K562 (cell line): ENCODE measurements around the gene DOK3. TPM values are rescaled to one million over a fixed set of nuclear protein-coding genes. Genes with fewer than 3 reads are reported as not detected.

ENCODE experiments used
- ARID1B ChIP-seq: fragments of 450-650 bp; IDR thresholded peaks from 2 replicates; pipeline ENCODE4 v1.6.1; 2016; ENCODE audit warnings: antibody characterized with exemption, mild to moderate bottlenecking, inconsistent platforms
- EP400 ChIP-seq: fragments of 450-650 bp; IDR thresholded peaks from 2 replicates; pipeline ENCODE4 v1.6.1; 2017; ENCODE audit warnings: antibody characterized with exemption, mild to moderate bottlenecking, moderate library complexity
- ETS2 ChIP-seq: IDR thresholded peaks from 2 replicates; pipeline ENCODE4 v1.6.1; 2016; ENCODE audit warnings: borderline replicate concordance, missing genetic modification characterization, mild to moderate bottlenecking, moderate library complexity, missing compliant biosample characterization; ENCODE audit not compliant: poor library complexity, severe bottlenecking
- FOSL1 ChIP-seq: fragments of 200-800 bp; sonication (Bioruptor generic); conservative IDR thresholded peaks from 2 replicates; pipeline ENCODE4 v1.6.1; 2016; ENCODE audit warnings: missing genetic modification characterization, missing compliant biosample characterization
- FOXA1 ChIP-seq: fragments of 450-650 bp; IDR thresholded peaks from 2 replicates; pipeline ENCODE4 v1.6.1; 2016; ENCODE audit warnings: mild to moderate bottlenecking, borderline replicate concordance
- FOXK2 ChIP-seq, 2 experiments: fragments of 450-650 bp; IDR thresholded peaks in 1 of 2; conservative IDR thresholded peaks in 1 of 2; 2 replicates each; pipeline ENCODE4 v1.6.1; 2016; ENCODE audit warnings: low read depth in 2 of 2, mild to moderate bottlenecking in 1 of 2
- GATA2 ChIP-seq: sonication (generic); formaldehyde crosslinking; IDR thresholded peaks from 2 replicates; pipeline ENCODE4 v1.4.0; 2020; ENCODE audit warnings: mild to moderate bottlenecking, missing genetic modification reagents
- HCFC1 ChIP-seq: IDR thresholded peaks from 2 replicates; pipeline ENCODE4 v1.6.1; 2012; ENCODE audit warnings: low read depth, low read length, improper control_type of control experiment
- HDAC1 ChIP-seq, 2 experiments: fragments of 450-650 bp; IDR thresholded peaks; 2 replicates each; pipeline ENCODE4 v1.6.1; 2016 to 2017; ENCODE audit warnings: inconsistent platforms in 1 of 2, mild to moderate bottlenecking in 1 of 2, moderate library complexity in 1 of 2
- KAT7 ChIP-seq: sonication (generic); formaldehyde crosslinking; IDR thresholded peaks from 2 replicates; pipeline ENCODE4 v1.8.0; 2022; ENCODE audit warnings: missing genetic modification reagents, mild to moderate bottlenecking, borderline replicate concordance
- MCM3 ChIP-seq: fragments of 450-650 bp; IDR thresholded peaks from 2 replicates; pipeline ENCODE4 v1.6.1; 2016
- MED1 ChIP-seq: sonication (generic); formaldehyde crosslinking; IDR thresholded peaks from 2 replicates; pipeline ENCODE4 v1.8.1; 2023; ENCODE audit warnings: missing genetic modification reagents, borderline replicate concordance
- MEIS2 ChIP-seq: fragments of 450-650 bp; IDR thresholded peaks from 2 replicates; pipeline ENCODE4 v1.6.1; 2014; ENCODE audit warnings: mild to moderate bottlenecking; ENCODE audit not compliant: partially characterized antibody
- MTA3 ChIP-seq: fragments of 450-650 bp; formaldehyde crosslinking; IDR thresholded peaks from 2 replicates; pipeline ENCODE4 v1.6.1; 2017; ENCODE audit warnings: mild to moderate bottlenecking, borderline replicate concordance
- RCOR1 ChIP-seq, 2 experiments: IDR thresholded peaks; 2 replicates each; pipeline ENCODE4 v1.6.1; 2012; ENCODE audit warnings: low read depth in 2 of 2, low read length in 2 of 2, borderline replicate concordance in 1 of 2, improper control_type of control experiment in 1 of 2
- SAP30 ChIP-seq: fragments of 200-600 bp; sonication (generic); IDR thresholded peaks from 2 replicates; pipeline ENCODE4 v1.6.1; 2012; ENCODE audit warnings: borderline replicate concordance, low read depth, mild to moderate bottlenecking, moderate library complexity, low read length, control low read depth, inconsistent platforms; ENCODE audit not compliant: insufficient read depth, poor library complexity, severe bottlenecking
- SMAD1 ChIP-seq: fragments of 150-350 bp; IDR thresholded peaks from 2 replicates; pipeline ENCODE4 v1.6.1; 2014; ENCODE audit warnings: low read length, low read depth; ENCODE audit not compliant: partially characterized antibody
- TAF9B ChIP-seq: fragments of 450-650 bp; IDR thresholded peaks from 2 replicates; pipeline ENCODE4 v1.6.1; 2018; ENCODE audit warnings: mild to moderate bottlenecking; ENCODE audit not compliant: partially characterized antibody
- ZNF780A ChIP-seq: fragments of 250-450 bp; sonication (Bioruptor Pico); IDR thresholded peaks from 2 replicates; pipeline ENCODE4 v1.5.0; 2021; ENCODE audit warnings: mild to moderate bottlenecking
- polyA plus RNA-seq, 8 experiments: library from polyadenylated mRNA; depleted of rRNA in 4 of 8; stranded (reverse) in 5 of 8; unstranded in 3 of 8; fragments of >200 nt; fragmentation: Nextera tagmentation in 2 of 8; fragmentation: Illumina TruSeq in 1 of 8; extraction: Ambion mirVana in 2 of 8; extraction: Trizol in 1 of 8; gene quantifications; 2 replicates each; pipeline versions ENCODE4 v1.2.1 to v1.2.3, GENCODE V29; 2011 to 2014; ENCODE audit warnings: inconsistent platforms in 1 of 8, missing spikeins in 1 of 8
- total RNA-seq, 7 experiments: library from RNA; depleted of rRNA in 6 of 7; stranded (reverse); fragments of >200 nt in 6 of 7; fragmentation: Illumina TruSeq in 2 of 7; extraction: Trizol in 2 of 7; gene quantifications; 2 replicates each; pipeline versions ENCODE4 v1.2.1 to v1.2.3, GENCODE V29; 2011 to 2021; ENCODE audit warnings: low replicate concordance in 1 of 7
- TF ChIP-seq, protein P1 (sequence below): fragments of 450-650 bp; IDR thresholded peaks from 2 replicates; pipeline ENCODE4 v1.6.1; 2016; ENCODE audit warnings: borderline replicate concordance
- TF ChIP-seq, protein P2 (sequence below): sonication (generic); formaldehyde crosslinking; IDR thresholded peaks from 2 replicates; pipeline ENCODE4 v1.8.0; 2022; ENCODE audit warnings: mild to moderate bottlenecking, low read depth, missing genetic modification reagents
- TF ChIP-seq, protein P3 (sequence below): fragments of 450-650 bp; formaldehyde crosslinking; IDR thresholded peaks from 2 replicates; pipeline ENCODE4 v1.4.0; 2020; ENCODE audit warnings: mild to moderate bottlenecking, moderate library complexity

The DOK3 gene
- total and polyA plus RNA-seq, 9 of the 15 experiments (the other 6 are each of a cell fraction or from before 2014, with no cell fraction given): 1.3 to 23.0 (median 8.0) TPM

DNA sequence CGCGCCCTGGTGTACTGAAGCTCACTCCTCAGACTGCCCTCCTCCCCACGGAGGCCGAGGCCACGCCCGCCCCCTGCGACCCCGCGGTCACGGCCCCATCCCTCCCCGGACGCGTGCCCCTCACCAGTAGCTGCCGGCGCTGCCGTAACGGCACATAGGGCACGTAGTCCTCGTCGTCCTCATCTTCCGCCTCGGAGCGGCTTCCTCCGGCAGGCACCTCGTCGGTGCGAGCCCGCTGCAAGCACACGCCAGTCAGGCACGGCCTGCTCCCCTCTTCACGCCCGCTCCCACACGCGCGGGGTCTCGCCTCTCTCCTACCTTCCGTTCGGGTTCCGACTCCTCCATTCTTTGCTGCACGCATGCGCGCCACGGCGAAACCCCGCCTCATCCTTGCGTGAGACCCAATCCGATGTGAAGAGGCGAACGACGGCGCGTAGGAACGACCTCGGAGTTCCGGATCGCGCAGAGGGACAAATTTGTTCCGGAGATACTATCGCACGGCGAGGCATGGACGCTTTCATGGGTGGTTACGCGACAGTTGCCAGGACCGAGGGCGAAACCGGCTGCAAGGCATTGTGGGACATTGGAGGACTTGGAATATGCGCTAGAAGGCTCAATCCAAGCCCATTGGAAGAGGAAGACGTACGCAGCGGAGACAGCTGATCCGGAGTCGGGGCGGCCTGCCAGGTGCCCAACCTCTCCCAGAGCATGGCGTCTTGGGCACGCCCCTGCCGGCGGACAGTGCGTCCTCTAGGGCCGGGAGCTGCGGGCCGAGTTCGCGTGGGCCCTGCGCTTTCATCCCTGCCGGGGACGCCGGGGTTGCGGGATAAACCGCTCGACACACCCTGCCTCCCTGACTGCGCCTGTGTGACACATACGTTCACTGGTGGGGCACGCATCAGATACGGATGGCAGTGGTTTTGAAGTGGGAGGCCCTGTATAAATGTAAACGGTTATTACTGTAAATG lies 7.3 kb upstream of the DOK3 start, which contains the start of gene DDX41 (continued):
- peak; percentile 29; the same call in 1 of the 2 replicates for TF ChIP-seq FOSL1 (tag)
- TF ChIP-seq HCFC1: peak; percentile 76
- TF ChIP-seq, protein P1, sequence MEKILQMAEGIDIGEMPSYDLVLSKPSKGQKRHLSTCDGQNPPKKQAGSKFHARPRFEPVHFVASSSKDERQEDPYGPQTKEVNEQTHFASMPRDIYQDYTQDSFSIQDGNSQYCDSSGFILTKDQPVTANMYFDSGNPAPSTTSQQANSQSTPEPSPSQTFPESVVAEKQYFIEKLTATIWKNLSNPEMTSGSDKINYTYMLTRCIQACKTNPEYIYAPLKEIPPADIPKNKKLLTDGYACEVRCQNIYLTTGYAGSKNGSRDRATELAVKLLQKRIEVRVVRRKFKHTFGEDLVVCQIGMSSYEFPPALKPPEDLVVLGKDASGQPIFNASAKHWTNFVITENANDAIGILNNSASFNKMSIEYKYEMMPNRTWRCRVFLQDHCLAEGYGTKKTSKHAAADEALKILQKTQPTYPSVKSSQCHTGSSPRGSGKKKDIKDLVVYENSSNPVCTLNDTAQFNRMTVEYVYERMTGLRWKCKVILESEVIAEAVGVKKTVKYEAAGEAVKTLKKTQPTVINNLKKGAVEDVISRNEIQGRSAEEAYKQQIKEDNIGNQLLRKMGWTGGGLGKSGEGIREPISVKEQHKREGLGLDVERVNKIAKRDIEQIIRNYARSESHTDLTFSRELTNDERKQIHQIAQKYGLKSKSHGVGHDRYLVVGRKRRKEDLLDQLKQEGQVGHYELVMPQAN: peak; percentile 96
- no peak for TF ChIP-seq MCM3
- TF ChIP-seq ARID1B: 0 out of 2 replicates have a peak, but pooled peaks have one; percentile 36
- peak; percentile 56 for TF ChIP-seq SMAD1
- TF ChIP-seq SAP30: peak; percentile 73
- peak; percentile 100 for TF ChIP-seq MTA3
- TF ChIP-seq ETS2 (tag): no peak
- TF ChIP-seq KAT7 (CRISPR knock-in tag): peak; percentile 89; the same call in 1 of the 2 replicates
- TF ChIP-seq EP400: peak; percentile 97
- no peak for TF ChIP-seq ZNF780A (CRISPR knock-in tag)
- TF ChIP-seq FOXA1: no peak
- TF ChIP-seq RCOR1 (IDR thresholded peaks at IDR 0.05; ENCODE audit: borderline replicate concordance in 1 of 2, low read depth in 2 of 2, low read length in 2 of 2): no peak
- no peak for TF ChIP-seq MED1 (CRISPR knock-in tag)
- TF ChIP-seq GATA2 (CRISPR knock-in tag): peak; percentile 99
- TF ChIP-seq, protein P2, sequence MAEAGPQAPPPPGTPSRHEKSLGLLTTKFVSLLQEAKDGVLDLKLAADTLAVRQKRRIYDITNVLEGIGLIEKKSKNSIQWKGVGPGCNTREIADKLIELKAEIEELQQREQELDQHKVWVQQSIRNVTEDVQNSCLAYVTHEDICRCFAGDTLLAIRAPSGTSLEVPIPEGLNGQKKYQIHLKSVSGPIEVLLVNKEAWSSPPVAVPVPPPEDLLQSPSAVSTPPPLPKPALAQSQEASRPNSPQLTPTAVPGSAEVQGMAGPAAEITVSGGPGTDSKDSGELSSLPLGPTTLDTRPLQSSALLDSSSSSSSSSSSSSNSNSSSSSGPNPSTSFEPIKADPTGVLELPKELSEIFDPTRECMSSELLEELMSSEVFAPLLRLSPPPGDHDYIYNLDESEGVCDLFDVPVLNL: peak; percentile 83
- TF ChIP-seq HDAC1 (IDR thresholded peaks at IDR 0.05): peak in 1 of 2 experiments; percentile 96; a peak in 2 of 4 replicates
- TF ChIP-seq, protein P3, sequence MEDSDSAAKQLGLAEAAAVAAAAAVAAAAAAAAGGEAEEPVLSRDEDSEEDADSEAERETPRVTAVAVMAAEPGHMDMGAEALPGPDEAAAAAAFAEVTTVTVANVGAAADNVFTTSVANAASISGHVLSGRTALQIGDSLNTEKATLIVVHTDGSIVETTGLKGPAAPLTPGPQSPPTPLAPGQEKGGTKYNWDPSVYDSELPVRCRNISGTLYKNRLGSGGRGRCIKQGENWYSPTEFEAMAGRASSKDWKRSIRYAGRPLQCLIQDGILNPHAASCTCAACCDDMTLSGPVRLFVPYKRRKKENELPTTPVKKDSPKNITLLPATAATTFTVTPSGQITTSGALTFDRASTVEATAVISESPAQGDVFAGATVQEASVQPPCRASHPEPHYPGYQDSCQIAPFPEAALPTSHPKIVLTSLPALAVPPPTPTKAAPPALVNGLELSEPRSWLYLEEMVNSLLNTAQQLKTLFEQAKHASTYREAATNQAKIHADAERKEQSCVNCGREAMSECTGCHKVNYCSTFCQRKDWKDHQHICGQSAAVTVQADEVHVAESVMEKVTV (CRISPR knock-in tag): 0 out of 2 replicates have a peak, but pooled peaks have one; percentile 37
- TF ChIP-seq FOXK2 (conservative IDR thresholded peaks at IDR 0.05 in 1 of 2, IDR thresholded peaks at IDR 0.05 in 1 of 2; ENCODE audit: low read depth in 2 of 2): peak in 1 of 2 experiments; percentile 61; a peak in 2 of 4 replicates
- peak; percentile 84 for TF ChIP-seq MEIS2
- TF ChIP-seq TAF9B: peak; percentile 47
